ENCODE data around the gene FLYWCH1.

- no peak for TF ChIP-seq MAX (IDR thresholded peaks at IDR 0.05; ENCODE audit: insufficient read depth, insufficient read length)
- TF ChIP-seq CTCF (IDR thresholded peaks at IDR 0.05; ENCODE audit: extremely low read depth in 1 of 2, insufficient read depth in 1 of 2, low read depth in 1 of 2, low read length in 2 of 2), result no peak
- no peak for TF ChIP-seq POLR2A (IDR thresholded peaks at IDR 0.05; ENCODE audit: low read depth, low read length)
- TF ChIP-seq POLR2AphosphoS5 (IDR thresholded peaks at IDR 0.05; ENCODE audit: insufficient read depth, low read depth, low read length), result no peak
- TF ChIP-seq EZH2 (IDR thresholded peaks at IDR 0.05; ENCODE audit: borderline replicate concordance, low read depth, low read length, severe bottlenecking), result no peak
- no peak for TF ChIP-seq MYC (IDR thresholded peaks at IDR 0.05; ENCODE audit: low read depth, low read length)
- TF ChIP-seq FOS (IDR thresholded peaks at IDR 0.05; ENCODE audit: borderline replicate concordance, insufficient read depth, low read length), result no peak
Observed at GRCh38 chr16:2930236-2930635, 18.5 kb downstream of the FLYWCH1 start.

Data from endothelial cell of umbilical vein (primary cell).